ENCODE data around the gene ABTB2. TPM values are rescaled to one million over a fixed set of nuclear protein-coding genes. Genes with fewer than 3 reads are reported as not detected.

ABTB2 gene
- total and polyA plus RNA-seq, 10 of the 15 experiments (the other 5 are each of a cell fraction or from before 2014, with no cell fraction given), result 0.13 to 2.1 (median 0.72) TPM

DNA sequence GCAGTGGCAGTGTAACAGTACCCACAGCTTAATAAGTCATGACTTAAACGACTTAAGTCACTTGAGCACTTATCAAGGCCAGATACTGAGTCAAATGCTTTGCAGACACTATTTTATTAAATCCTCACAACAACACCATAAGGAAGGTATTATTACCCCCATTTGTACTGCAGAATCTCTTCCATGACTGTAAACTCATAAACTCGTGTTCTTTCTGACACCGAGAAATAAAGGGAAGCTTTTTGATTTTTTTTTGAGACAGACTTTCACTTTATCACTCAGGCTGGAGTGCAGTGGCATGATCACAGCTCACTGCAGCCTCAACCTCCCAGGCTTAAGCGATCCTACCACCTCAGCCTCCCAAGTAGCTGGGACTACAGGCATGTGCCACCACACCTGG is 103.8 kb downstream of the ABTB2 start (continued):
- TF ChIP-seq NR2C1 (IDR thresholded peaks at IDR 0.05) (no peak), PAX5 (IDR thresholded peaks at IDR 0.05; ENCODE audit: borderline replicate concordance, low read depth, low read length) (no peak), RCOR1 (conservative IDR thresholded peaks at IDR 0.05; ENCODE audit: low read depth, low read length) (no peak)

DNA sequence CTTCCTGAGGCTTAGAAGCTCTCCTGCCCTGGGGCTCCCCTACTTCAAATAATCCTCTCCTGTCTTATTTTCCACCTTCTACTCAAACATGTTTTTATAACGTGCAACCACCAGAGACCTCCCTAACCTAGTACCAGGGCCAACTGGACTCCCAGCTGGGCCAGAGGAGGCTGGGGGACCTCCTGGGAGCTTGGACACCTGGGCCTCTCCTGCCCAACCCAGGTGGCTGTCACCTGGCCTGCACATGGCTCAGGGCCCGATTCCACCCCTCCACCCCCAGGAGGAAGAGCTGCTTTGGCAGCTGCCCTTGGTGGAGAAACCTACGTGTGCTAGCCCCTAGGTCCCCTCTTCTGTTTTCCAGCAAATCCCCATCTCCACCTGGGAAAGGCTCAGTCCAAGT is 105.2 kb downstream of the ABTB2 start:
- Histone ChIP-seq H3K79me2 (ENCODE audit: control insufficient read depth, insufficient read depth, low read length) (no peaks in the 10 kb centered on the region), H3K36me3 (ENCODE audit: control insufficient read depth in 2 of 2, insufficient read depth in 2 of 2, low read length in 1 of 2) (no peaks in the 10 kb centered on the region), H3K27me3 (replicated peaks in 1 of 2; ENCODE audit: control insufficient read depth in 2 of 2, insufficient read depth in 2 of 2, low read length in 1 of 2) (no peaks in the 10 kb centered on the region), H3K4me3 (no peak overlapping the region), H2AFZ (ENCODE audit: control insufficient read depth, low read depth, low read length) (no peak overlapping the region), H4K20me1 (ENCODE audit: control insufficient read depth, insufficient read depth) (no peaks in the 10 kb centered on the region), H3K27ac (ENCODE audit: control insufficient read depth, insufficient read depth) (no peak overlapping the region), H3K4me1 (ENCODE audit: control insufficient read depth, insufficient read depth, low read length) (peaks cover 7% of the 10 kb centered on the region; the same call in 1 of the 2 replicates), H3K9ac (ENCODE audit: control insufficient read depth, insufficient read depth, low read length) (no peak overlapping the region), H3K9me3 (replicated peaks; ENCODE audit: control insufficient read depth, insufficient read depth, low read length) (no peaks in the 10 kb centered on the region), H3K4me2 (ENCODE audit: control insufficient read depth, insufficient read depth) (no peak overlapping the region)
- 55% methylated on average over 3 of the region's 3 CpGs for WGBS (ENCODE audit: insufficient coverage, insufficient replicate concordance, low lambda C conversion rate, missing lambda C conversion rate)
- BruUV-seq (replicated peaks), result no TSS peak
- ChIA-PET RAD21 (ENCODE audit: unreplicated experiment) (interaction anchor here (4.6 kb wide), 1 partner anchor 13 kb away, joined by 20 read pairs; no protein-coding TSS in a partner anchor), SMC1A (ENCODE audit: uncharacterized antibody, unreplicated experiment) (interaction anchor here (1.3 to 12.4 kb wide), 2 partner anchors 16 to 147 kb away, joined by 3 to 138 read pairs; partner anchors contain the start of gene NAT10), CTCF (interaction anchor here (0.6 to 0.7 kb wide), 2 partner anchors 66 to 105 kb away, joined by 3 read pairs; partner anchors contain the start of gene ABTB2), POLR2A (interaction anchor here (0.9 kb wide), 1 partner anchor 88 kb away, joined by 3 read pairs; no protein-coding TSS in a partner anchor)
- TF ChIP-seq HDAC2 (IDR thresholded peaks at IDR 0.05) (no peak), CBFB (IDR thresholded peaks at IDR 0.05; ENCODE audit: low read depth) (no peak), MYB (IDR thresholded peaks at IDR 0.05; ENCODE audit: borderline replicate concordance, low read depth, low read length) (no peak), NFYA (IDR thresholded peaks at IDR 0.05; ENCODE audit: borderline replicate concordance, low read depth, low read length) (no peak), ZNF384 (IDR thresholded peaks at IDR 0.05; ENCODE audit: borderline replicate concordance, low read depth, low read length) (no peak)
- TF ChIP-seq, protein P1, sequence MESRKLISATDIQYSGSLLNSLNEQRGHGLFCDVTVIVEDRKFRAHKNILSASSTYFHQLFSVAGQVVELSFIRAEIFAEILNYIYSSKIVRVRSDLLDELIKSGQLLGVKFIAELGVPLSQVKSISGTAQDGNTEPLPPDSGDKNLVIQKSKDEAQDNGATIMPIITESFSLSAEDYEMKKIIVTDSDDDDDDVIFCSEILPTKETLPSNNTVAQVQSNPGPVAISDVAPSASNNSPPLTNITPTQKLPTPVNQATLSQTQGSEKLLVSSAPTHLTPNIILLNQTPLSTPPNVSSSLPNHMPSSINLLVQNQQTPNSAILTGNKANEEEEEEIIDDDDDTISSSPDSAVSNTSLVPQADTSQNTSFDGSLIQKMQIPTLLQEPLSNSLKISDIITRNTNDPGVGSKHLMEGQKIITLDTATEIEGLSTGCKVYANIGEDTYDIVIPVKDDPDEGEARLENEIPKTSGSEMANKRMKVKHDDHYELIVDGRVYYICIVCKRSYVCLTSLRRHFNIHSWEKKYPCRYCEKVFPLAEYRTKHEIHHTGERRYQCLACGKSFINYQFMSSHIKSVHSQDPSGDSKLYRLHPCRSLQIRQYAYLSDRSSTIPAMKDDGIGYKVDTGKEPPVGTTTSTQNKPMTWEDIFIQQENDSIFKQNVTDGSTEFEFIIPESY (IDR thresholded peaks at IDR 0.05), result no peak
- ATAC-seq (no peak), DNase-seq (ENCODE audit: low read depth, low spot score) (no peak), FAIRE-seq (no peak)
- intact Hi-C loops (cut with micrococcal nuclease; ENCODE audit: unreplicated experiment) (no loop called here), in situ Hi-C loops (cut with MboI) (no loop called here)
